Left lobe of liver (tissue), 2 donors: Measurements from ENCODE around the gene KLHL36. TPM values are rescaled to one million over a fixed set of nuclear protein-coding genes. Genes with fewer than 3 reads are reported as not detected.

ENCODE experiments used
- ATAC-seq: fragments of 200-7000 bp; cut with Tn5 transposase; one replicate; pipeline ENCODE4 v1.9.1; 2020; ENCODE audit warnings: mild to moderate bottlenecking, moderate library complexity
- DNase-seq: peaks from one replicate; pipeline ENCODE4 v3.0.0-alpha.2; 2020; ENCODE audit warnings: low spot score
- total RNA-seq: library from RNA; stranded (reverse); gene quantifications from one replicate; pipeline ENCODE4 v1.2.1, GENCODE V29; 2021
- donor health status: DM: no; HTN: no; CAD: no; lungs with moderate emphysema.
- donor health status: DM: no; HTN: yes; CAD: no.

The KLHL36 gene
- 26.8 TPM for total RNA-seq

DNA sequence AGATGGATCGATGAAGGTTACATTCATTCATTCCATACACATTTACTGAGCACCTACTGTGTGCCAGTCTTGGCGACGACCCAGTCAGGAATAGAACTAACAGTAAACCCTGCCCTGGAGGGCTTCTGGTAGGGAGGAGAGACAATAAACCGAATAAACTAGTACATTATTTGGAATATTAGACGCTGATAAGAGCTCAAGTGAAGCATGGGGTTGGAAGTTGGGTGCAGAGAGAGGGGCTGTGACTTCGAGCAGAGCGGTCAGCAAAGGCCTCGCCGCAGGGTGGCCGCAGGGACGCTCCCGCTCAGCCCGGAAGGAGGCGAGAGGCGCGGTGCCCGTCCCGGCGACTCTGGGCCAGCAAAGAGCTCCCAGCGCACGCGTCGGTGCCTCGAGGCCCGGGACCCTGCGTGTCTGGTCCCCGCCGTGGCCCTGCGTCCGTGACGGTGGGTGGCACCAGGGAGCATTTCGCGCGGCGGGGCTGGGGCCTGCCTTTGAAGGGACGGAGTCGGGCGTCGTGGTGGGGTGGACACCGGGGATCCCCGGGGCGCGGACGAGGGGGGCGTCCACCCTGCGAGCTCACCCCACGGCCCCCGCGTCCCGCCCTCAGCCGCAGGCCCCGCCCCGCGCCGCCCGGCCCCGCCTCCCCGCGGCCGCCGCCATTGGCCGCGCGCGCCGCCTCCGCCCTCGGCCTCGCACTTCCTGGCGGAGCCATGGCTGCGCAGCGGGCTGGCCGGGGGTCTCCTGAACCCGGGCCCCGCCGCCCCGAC, at the start of gene KLHL36:
Gene KLHL36, plus strand, starts transcription at position 684 of the 767 bp plus-strand sequence. CDS start 2,357 bp downstream, outside the sequence.
- DNase-seq (peak; percentile 72), ATAC-seq (peak; percentile 83)

DNA sequence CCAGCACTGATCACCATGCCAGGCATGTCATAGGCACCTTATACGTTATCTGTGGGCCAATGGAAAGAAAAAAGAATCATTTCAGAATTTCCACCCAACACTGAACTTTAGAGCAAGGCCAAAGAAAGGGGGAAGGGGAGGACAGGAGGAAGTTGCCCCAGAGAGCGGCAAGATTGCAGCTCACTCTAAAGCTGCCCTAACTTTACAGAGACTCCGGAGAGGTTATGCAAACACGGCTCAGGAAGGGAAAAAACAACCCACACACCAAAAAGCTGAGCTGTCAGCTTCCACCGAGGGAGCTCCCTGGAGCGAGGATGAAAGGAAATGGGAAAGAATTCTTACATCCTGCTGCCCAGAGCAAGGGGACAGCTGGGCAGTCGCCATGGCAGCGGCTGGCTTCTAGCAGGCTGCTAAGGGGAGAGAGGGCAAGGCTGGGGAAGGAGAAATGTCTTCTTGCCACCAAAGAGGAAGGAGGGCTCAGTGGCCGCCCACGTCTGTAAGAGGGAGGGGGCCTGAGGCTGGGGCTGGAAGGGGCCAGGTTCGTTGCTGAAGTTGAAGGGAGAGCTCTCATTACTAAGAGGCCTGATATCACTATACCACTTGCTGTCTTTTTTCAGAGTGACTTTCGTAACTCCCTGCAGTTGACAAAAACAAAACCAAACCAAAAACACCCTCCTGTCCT, 48.6 kb upstream of the KLHL36 start:
- ATAC-seq (peak; percentile 64), DNase-seq (no peak)

GRCh38 chr16:84600343-84601229, 47.7 kb upstream of the KLHL36 start:
- no peak for ATAC-seq

GRCh38 chr16:84603140-84603816, 45.0 kb upstream of the KLHL36 start:
- DNase-seq (no peak), ATAC-seq (peak; percentile 19)

More at GRCh38 chr16:84600343-84601229, 47.7 kb upstream of the KLHL36 start:
- DNase-seq = no peak

DNA sequence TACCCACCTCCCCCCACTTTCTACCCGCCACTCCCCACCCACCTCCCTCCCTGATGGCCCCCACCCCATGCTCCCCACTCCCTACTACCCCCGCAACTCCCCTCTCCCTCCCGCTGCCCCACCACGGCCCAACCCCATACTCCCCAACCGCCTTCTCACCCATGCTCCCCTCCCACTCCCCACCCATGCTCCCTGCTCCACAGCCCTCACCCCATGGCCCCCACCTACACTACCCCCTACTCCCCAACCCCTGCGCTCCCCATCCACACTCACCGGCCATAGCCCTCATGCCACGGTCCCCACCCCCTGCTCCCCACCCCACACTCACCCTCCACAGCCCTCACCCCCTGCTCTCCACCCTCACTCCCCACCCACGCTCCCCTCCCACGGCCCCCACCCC, 44.4 kb upstream of the KLHL36 start:
- ATAC-seq (no peak), DNase-seq (no peak)

DNA sequence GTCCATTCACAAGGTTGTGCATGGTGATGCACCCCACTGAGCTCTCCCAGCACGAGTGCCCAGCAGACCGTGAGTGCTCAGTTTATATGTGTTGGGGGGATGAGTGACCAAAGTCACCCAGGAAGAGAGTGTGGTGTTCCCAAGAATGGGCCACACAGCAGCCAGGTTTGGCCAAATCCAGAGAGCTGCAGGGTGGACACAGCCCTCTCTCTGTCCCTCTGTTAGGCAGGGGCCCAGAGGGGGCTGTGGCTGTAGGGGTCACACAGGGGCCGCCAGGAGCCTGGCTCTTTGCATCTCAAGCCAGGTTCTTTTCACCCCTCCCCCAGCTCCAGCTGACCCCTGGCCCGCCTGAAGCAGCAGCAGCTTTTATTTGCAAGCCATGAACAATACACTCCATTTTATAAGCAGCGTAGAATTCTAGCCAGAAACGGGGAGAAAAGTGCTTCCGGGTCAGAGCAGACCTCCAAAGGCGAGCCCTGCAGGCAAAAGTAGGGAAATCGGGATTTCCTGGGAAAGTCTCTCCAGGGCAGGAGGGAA, 43.8 kb upstream of the KLHL36 start:
- ATAC-seq = no peak

GRCh38 chr16:84605339-84605848, 42.9 kb upstream of the KLHL36 start:
- ATAC-seq (no peak), DNase-seq (no peak)

More for the DNA sequence above, 43.8 kb upstream of the KLHL36 start:
- DNase-seq = no peak

- DNase-seq (no peak), ATAC-seq (no peak)
Measured at GRCh38 chr16:84606081-84606875, 42.0 kb upstream of the KLHL36 start.

- ATAC-seq = no peak
- DNase-seq = no peak
Measured at GRCh38 chr16:84607061-84607460, 41.2 kb upstream of the KLHL36 start.

DNA sequence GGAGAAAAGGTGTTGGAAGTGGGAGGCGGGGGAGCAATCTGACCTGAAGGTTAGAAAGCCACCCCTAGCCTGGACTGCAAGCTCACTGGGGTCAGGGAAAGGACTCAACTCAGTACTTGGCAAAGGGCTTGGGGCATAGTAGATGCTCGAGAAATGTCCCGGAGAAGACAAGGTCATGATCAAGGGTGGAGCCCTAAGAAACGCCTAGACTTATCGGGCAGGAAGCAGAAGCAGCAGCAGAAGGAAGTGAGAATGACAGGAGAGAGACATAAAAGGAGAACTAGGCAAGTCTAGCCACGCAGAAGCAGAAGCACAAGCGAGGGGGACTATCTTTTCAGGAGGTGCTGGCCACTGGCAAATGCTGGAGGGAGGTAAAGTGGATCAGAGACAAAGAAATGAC, 40.6 kb upstream of the KLHL36 start:
- ATAC-seq = peak; percentile 45

GRCh38 chr16:84608282-84608681, 40.0 kb upstream of the KLHL36 start:
- no peak for DNase-seq

More for the DNA sequence above, 40.6 kb upstream of the KLHL36 start:
- DNase-seq = no peak

GRCh38 chr16:84609563-84610177, 38.6 kb upstream of the KLHL36 start:
- ATAC-seq = no peak
- no peak for DNase-seq

More at GRCh38 chr16:84608282-84608681, 40.0 kb upstream of the KLHL36 start:
- no peak for ATAC-seq

DNA sequence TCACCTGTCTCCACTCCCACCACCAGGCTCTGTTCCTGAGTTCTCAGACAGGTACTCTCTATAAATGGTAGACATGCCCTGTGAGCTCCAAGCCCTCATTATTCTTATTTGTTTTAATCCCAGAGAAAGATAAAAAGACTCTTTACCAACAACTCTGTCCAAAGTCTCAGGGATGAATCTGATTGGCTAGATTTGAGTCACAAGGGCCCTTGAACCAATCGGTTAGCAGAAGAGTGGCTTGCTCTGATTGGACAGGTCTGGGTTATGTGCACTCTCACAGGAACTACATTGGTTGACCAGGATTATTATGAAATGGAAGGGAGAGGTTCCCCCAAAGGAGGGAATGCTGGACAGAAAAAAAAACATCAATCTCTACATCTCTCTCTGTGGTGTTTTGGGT, 37.9 kb upstream of the KLHL36 start:
- ATAC-seq = no peak

GRCh38 chr16:84611041-84611440, 37.3 kb upstream of the KLHL36 start:
- ATAC-seq = no peak

More for the DNA sequence above, 37.9 kb upstream of the KLHL36 start:
- DNase-seq = no peak

DNA sequence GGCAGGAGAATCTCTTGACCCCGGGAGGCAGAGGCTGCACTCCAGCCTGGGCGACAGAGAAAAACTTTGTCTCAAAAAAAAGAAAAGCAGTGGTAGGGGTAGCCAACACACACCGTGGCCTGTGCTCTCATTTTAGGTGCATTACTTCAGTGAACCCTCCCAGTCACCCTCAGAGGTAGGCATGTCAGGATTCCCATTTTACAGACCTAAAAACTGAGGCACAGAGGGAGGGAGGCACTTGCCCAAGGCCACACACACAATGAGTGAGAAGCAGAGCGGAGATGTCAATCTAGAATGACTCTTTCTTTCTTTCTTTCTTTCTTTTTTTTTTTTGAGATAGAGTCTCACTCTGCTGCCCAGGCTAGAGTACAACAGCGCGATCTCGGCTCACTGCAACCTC, 35.6 kb upstream of the KLHL36 start:
- DNase-seq (no peak), ATAC-seq (no peak)

More at GRCh38 chr16:84611041-84611440, 37.3 kb upstream of the KLHL36 start:
- DNase-seq = no peak

DNA sequence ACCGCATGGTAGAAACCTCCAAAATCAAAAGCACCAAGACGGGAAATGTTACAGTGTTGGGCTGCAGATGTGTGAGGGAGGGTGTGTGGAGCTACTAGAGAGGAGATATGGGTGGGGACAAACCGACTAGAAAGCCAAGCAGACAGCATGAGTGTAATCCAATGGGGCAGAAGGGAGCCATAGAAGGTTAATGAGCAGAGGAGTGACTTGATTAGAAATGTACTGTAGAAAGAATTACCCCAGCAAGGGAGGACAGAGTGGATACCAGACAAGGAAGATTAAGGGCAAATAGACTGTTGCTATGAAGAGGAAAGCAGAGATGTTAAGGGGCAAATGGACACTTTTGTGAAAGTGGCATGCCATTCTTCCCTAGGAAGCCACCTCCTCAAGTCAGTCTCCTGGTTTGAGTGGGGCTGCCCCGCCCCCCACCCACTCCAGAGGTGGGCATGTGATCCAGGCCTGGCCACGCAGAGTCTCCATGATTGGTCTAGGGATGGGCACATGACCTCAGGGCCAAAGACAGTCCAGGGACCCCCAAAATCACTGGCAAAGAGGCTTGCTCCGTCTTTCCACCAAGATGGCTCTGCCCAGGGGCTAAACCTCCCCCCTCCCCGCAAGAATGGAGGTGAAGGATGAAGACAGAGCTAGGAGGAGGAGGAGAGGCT, 34.8 kb upstream of the KLHL36 start:
- ATAC-seq = no peak
- no peak for DNase-seq

DNA sequence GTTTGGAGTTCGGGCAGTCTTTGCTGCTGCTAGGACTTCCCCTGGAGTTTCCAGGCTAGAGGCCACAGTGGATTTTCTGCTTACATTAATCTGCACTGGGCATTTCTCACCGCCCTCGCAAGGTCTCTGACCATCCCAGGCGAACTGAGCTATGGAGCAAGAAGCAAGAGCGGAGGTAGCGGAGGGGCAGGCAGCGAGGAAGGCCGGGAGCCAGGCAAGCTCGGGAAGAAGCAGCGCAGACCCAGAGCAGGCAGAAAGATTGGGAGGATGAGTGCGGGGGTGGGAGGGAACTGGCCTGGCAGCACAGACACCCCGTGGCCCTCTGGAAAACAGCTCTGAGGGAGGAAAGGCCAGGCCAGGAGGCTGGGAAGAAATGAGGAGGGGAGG, 34.2 kb upstream of the KLHL36 start:
- no peak for DNase-seq

DNA sequence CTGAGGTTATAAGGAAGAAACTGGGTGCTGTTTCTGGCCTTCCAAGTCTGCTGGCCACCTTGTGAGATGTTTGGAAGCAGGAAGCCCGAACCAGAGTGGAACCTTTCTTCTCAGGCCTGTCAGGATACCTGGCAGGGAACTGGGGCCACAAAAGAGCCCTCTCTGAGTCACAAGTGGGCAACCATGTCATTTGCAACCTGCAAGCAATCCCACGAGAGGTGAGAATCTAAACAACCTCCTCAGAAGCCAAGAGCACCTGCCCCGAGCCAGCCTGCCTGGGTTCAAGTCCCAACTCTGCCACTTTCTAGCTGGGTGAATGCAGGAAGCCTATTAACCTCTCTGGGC, 33.7 kb upstream of the KLHL36 start:
- ATAC-seq = no peak
- no peak for DNase-seq

More for the DNA sequence above, 34.2 kb upstream of the KLHL36 start:
- ATAC-seq = no peak
